Calu3 (cell line): ENCODE results near the gene ACOD1. TPM values are rescaled to one million over a fixed set of nuclear protein-coding genes. Genes with fewer than 3 reads are reported as not detected.

Source experiments
- BruUV-seq: library from RNA; stranded (reverse); fragments of 400-500 nt; replicated peaks from 2 replicates; lab custom pipeline; 2021; lab: Mats Ljungman, UMichigan
- CTCF ChIA-PET: fragments of 300-600 bp; sonication (Branson Sonifier 250); formaldehyde crosslinking; loops from one replicate; lab custom pipeline; 2022; ENCODE audit warnings: antibody characterized with exemption; lab: Charles Lee
- DNase-seq: peaks from one replicate; pipeline ENCODE4 v3.0.0; 2022
- H3K27ac Mint-ChIP-seq: one replicate; pipeline ENCODE4 v1.8.0; 2022; ENCODE audit warnings: mixed read lengths; ENCODE audit not compliant: unreplicated experiment
- H3K27me3 Mint-ChIP-seq: one replicate; pipeline ENCODE4 v1.8.0; 2022; ENCODE audit warnings: mixed read lengths; ENCODE audit not compliant: unreplicated experiment
- H3K36me3 Mint-ChIP-seq: one replicate; pipeline ENCODE4 v1.8.0; 2022; ENCODE audit warnings: mild to moderate bottlenecking, moderate library complexity, mixed read lengths; ENCODE audit not compliant: insufficient read depth, unreplicated experiment
- H3K4me1 Mint-ChIP-seq: one replicate; pipeline ENCODE4 v1.8.0; 2022; ENCODE audit warnings: mild to moderate bottlenecking, low read depth, mixed read lengths; ENCODE audit not compliant: unreplicated experiment
- H3K4me3 Mint-ChIP-seq: one replicate; pipeline ENCODE4 v1.8.0; 2022; ENCODE audit warnings: mild to moderate bottlenecking, low read depth, moderate library complexity, mixed read lengths; ENCODE audit not compliant: unreplicated experiment
- H3K9me3 Mint-ChIP-seq: one replicate; pipeline ENCODE4 v1.8.0; 2022; ENCODE audit warnings: low read depth, mixed read lengths; ENCODE audit not compliant: unreplicated experiment
- CTCF ChIP-seq: fragments of 200-600 bp; IDR thresholded peaks from one replicate; pipeline ENCODE4 v1.8.0; 2022; ENCODE audit warnings: antibody characterized with exemption; ENCODE audit not compliant: unreplicated experiment
- intact Hi-C: fragments of 100-400 bp; cut with micrococcal nuclease; formaldehyde crosslinking; loops from one replicate; pipeline ENCODE4 v1.10.0; 2022; ENCODE audit not compliant: unreplicated experiment
- total RNA-seq: library from RNA; stranded (reverse); gene quantifications from 2 replicates; pipeline ENCODE4 v1.2.3, GENCODE V29; 2022

Gene ACOD1
- total RNA-seq, 1 experiment from 2014 or later, result not detected

- intact Hi-C loops, result no loop called here
- no peak for DNase-seq
- Mint-ChIP-seq H3K27me3 (peaks cover 13% of the 10 kb centered on the region), H3K36me3 (no peaks in the 10 kb centered on the region), H3K9me3 (no peaks in the 10 kb centered on the region), H3K4me1 (no peaks in the 10 kb centered on the region), H3K4me3 (no peak overlapping the region), H3K27ac (no peak overlapping the region)
- CTCF ChIA-PET, result no interaction called here
- TF ChIP-seq CTCF, result no peak
- BruUV-seq, result no TSS peak
Observed at GRCh38 chr13:76950101-76950500, 1.8 kb downstream of the ACOD1 start.

GRCh38 chr13:76953968-76954367 lies 5.7 kb downstream of the ACOD1 start:
- H3K9me3 Mint-ChIP-seq, result no peaks in the 10 kb centered on the region
- TF ChIP-seq CTCF, result no peak
- H3K4me3 Mint-ChIP-seq, result no peak overlapping the region
- DNase-seq, result no peak
- no peaks in the 10 kb centered on the region for H3K4me1 Mint-ChIP-seq
- CTCF ChIA-PET, result no interaction called here
- H3K36me3 Mint-ChIP-seq, result no peaks in the 10 kb centered on the region
- intact Hi-C loops, result no loop called here
- no peak overlapping the region for H3K27ac Mint-ChIP-seq
- peaks cover 13% of the 10 kb centered on the region for H3K27me3 Mint-ChIP-seq
- no TSS peak for BruUV-seq

- Mint-ChIP-seq H3K9me3 (no peaks in the 10 kb centered on the region), H3K4me3 (no peak overlapping the region), H3K4me1 (no peaks in the 10 kb centered on the region), H3K36me3 (no peaks in the 10 kb centered on the region), H3K27me3 (peaks cover 13% of the 10 kb centered on the region), H3K27ac (no peak overlapping the region)
- intact Hi-C loops, result no loop called here
- CTCF ChIA-PET, result no interaction called here
- no peak for DNase-seq
- TF ChIP-seq CTCF, result no peak
- BruUV-seq, result no TSS peak
Observed at GRCh38 chr13:76954538-76954937, 6.2 kb downstream of the ACOD1 start.

- peaks cover 11% of the 10 kb centered on the region for H3K27me3 Mint-ChIP-seq
Observed at GRCh38 chr13:76955193-76955592, 6.9 kb downstream of the ACOD1 start.

More at GRCh38 chr13:76955193-76955592, 6.9 kb downstream of the ACOD1 start:
- H3K27ac Mint-ChIP-seq, result no peak overlapping the region
- CTCF ChIA-PET, result no interaction called here
- no TSS peak for BruUV-seq
- no peak for DNase-seq
- no peaks in the 10 kb centered on the region for H3K4me1 Mint-ChIP-seq
- no peaks in the 10 kb centered on the region for H3K9me3 Mint-ChIP-seq
- no peak for TF ChIP-seq CTCF
- H3K4me3 Mint-ChIP-seq, result no peak overlapping the region
- intact Hi-C loops, result no loop called here
- no peaks in the 10 kb centered on the region for H3K36me3 Mint-ChIP-seq
